GM13976 (cell line): ENCODE measurements around the gene CLCNKB.

Source experiments
- DNase-seq: peaks from one replicate; pipeline ENCODE4 v3.0.0; 2012; ENCODE audit warnings: low spot score
- CTCF ChIP-seq: IDR thresholded peaks from 2 replicates; pipeline ENCODE4 v1.5.1; 2012; ENCODE audit warnings: borderline replicate concordance, mild to moderate bottlenecking; ENCODE audit not compliant: insufficient read depth; ENCODE audit errors: extremely low read depth, missing control alignments, control extremely low read depth
- in situ Hi-C: fragments of 300-500 bp; cut with MboI; formaldehyde crosslinking; loops from one replicate; pipeline ENCODE4 v1.12.0; 2022; ENCODE audit warnings: low sequenced_read_pairs, mixed read lengths, inconsistent platforms; ENCODE audit not compliant: unreplicated experiment

The CLCNKB gene

GRCh38 chr1:16085522-16085921, 41.9 kb downstream of the CLCNKB start:
- TF ChIP-seq CTCF: no peak
- in situ Hi-C loops: loop anchor here (25.0 kb wide), 1 partner anchor 277 kb away; the partner anchor contains the start of genes FBXO42 and SZRD1
- DNase-seq: no peak

- TF ChIP-seq CTCF: no peak
- no peak for DNase-seq
- in situ Hi-C loops: loop anchor here (25.0 kb wide), 1 partner anchor 275 kb away; the partner anchor contains the start of genes FBXO42 and SZRD1
Measured at GRCh38 chr1:16087733-16088132, 44.2 kb downstream of the CLCNKB start.

GRCh38 chr1:16088351-16088911, 44.8 kb downstream of the CLCNKB start:
- no peak for TF ChIP-seq CTCF
- DNase-seq: no peak
- in situ Hi-C loops: loop anchor here (25.0 kb wide), 1 partner anchor 274 kb away; the partner anchor contains the start of genes FBXO42 and SZRD1

GRCh38 chr1:16088996-16089395, 45.4 kb downstream of the CLCNKB start:
- no peak for DNase-seq
- in situ Hi-C loops: loop anchor here (25.0 kb wide), 1 partner anchor 273 kb away; the partner anchor contains the start of genes FBXO42 and SZRD1
- TF ChIP-seq CTCF: no peak

GRCh38 chr1:16090076-16090826, 46.7 kb downstream of the CLCNKB start:
- TF ChIP-seq CTCF: no peak
- in situ Hi-C loops: loop anchor here (25.0 kb wide), 1 partner anchor 272 kb away; the partner anchor contains the start of genes FBXO42 and SZRD1

GRCh38 chr1:16091296-16091695, 47.7 kb downstream of the CLCNKB start:
- in situ Hi-C loops: loop anchor here (25.0 kb wide), 1 partner anchor 271 kb away; the partner anchor contains the start of genes FBXO42 and SZRD1
- no peak for TF ChIP-seq CTCF
- no peak for DNase-seq

More at GRCh38 chr1:16090076-16090826, 46.7 kb downstream of the CLCNKB start:
- no peak for DNase-seq
